Measurements from ENCODE around the gene PFKP.

PFKP gene

DNA sequence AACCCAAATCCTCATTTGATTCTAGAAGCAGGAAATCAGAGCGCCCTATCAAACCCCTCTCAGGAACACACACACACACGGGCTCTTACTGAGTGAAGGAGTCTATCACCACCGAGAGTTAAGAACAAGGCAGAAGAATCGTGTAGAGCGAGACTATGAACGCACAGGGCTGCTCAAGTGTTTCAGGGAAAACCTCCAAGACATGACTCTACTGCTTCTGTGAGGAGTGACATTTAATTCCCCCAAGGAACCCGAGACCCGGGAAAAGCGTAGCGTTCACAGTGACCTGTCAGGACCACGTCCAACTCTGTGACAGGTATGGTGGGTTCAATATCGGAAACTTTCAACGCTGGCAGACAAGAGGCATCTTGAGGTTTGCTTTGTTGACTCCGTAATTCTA lies 83.6 kb downstream of the PFKP start:
- TF ChIP-seq, protein P1, sequence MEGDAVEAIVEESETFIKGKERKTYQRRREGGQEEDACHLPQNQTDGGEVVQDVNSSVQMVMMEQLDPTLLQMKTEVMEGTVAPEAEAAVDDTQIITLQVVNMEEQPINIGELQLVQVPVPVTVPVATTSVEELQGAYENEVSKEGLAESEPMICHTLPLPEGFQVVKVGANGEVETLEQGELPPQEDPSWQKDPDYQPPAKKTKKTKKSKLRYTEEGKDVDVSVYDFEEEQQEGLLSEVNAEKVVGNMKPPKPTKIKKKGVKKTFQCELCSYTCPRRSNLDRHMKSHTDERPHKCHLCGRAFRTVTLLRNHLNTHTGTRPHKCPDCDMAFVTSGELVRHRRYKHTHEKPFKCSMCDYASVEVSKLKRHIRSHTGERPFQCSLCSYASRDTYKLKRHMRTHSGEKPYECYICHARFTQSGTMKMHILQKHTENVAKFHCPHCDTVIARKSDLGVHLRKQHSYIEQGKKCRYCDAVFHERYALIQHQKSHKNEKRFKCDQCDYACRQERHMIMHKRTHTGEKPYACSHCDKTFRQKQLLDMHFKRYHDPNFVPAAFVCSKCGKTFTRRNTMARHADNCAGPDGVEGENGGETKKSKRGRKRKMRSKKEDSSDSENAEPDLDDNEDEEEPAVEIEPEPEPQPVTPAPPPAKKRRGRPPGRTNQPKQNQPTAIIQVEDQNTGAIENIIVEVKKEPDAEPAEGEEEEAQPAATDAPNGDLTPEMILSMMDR (IDR thresholded peaks at IDR 0.05; ENCODE audit: low read depth, low read length), result no peak
- no peak for DNase-seq (ENCODE audit: low read depth in 2 of 2)
- no peak overlapping the region for H3K4me3 ChIP-seq (replicated peaks in 1 of 2; ENCODE audit: low read depth in 2 of 2, low read length in 2 of 2)

DNA sequence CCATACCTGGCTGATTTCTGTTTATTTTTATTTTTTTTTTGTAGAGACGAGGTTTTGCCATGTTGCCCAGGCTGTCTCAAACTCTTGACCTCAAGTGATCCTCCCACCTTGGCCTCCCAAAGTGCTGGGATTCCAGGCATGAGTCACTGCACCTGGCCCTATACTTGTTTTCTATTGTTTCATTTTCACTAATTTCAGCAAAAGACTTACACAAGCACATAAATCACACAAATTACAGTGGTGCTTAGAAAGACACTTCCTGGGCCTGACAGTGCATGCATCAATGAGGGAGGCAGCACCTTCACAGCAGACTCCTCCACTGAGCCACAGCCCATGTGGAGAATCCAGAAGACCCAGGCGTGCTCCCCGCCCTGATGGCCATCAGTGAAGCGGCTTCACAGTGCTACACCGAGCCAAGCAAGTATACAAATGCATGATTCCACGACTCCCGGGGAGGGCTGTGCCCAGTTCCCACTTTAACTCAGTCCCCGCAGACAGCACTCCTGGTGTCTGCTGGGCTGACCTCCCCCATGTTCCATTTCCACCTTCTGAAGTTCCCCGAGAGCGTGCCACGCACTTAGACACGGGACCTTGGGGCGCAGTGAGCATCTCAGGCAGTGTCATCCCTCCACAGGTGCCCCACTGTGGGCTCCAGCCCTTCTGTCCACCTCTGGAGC lies 84.7 kb downstream of the PFKP start:
- DNase-seq (ENCODE audit: low read depth in 2 of 2), result no peak
- TF ChIP-seq, protein P1 (IDR thresholded peaks at IDR 0.05; ENCODE audit: low read depth, low read length), result no peak
- H3K4me3 ChIP-seq (replicated peaks in 1 of 2; ENCODE audit: low read depth in 2 of 2, low read length in 2 of 2), result no peak overlapping the region

DNA sequence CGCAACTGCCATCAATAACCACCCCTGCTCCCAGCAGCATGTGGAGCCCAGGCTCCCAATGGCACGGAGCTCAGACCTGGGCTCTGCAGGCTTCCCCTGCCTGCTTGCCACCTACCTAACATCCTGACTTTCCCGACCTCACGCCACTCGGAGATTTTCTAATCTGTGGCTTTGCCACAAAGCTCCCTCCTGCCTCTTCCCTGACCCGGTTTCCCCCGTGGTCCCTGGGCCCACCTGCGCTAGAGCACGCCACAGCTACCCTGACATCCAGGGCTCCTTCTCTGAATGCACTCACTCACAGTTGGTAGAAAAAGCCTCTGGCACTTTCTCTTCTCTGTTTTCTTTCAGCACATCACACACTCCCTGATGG lies 85.2 kb downstream of the PFKP start:
- no peak for DNase-seq (ENCODE audit: low read depth in 2 of 2)
- no peak overlapping the region for H3K4me3 ChIP-seq (replicated peaks in 1 of 2; ENCODE audit: low read depth in 2 of 2, low read length in 2 of 2)
- TF ChIP-seq, protein P1 (IDR thresholded peaks at IDR 0.05; ENCODE audit: low read depth, low read length), result no peak

DNA sequence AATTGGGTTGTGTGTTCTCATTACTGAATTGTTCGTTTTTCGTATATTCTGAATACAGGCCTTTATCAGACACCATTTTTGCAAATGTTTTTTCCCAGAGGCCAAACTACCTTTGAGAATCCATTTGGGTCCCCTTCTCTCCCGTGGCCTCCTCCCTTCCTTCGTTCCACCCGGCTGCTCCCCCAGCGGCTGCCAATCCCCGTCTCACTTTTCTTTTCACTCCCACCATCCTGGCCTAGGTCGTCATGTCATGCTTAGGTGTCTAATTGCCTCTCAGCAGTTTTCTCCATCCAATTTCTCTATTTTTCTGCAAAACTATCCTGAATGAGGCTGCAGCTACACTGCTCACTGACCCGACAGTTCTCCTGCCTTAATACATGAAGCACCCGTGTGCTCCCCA lies 87.3 kb downstream of the PFKP start:
- TF ChIP-seq, protein P1 (IDR thresholded peaks at IDR 0.05; ENCODE audit: low read depth, low read length), result no peak
- no peak overlapping the region for H3K4me3 ChIP-seq (replicated peaks in 1 of 2; ENCODE audit: low read depth in 2 of 2, low read length in 2 of 2)
- no peak for DNase-seq (ENCODE audit: low read depth in 2 of 2)

DNA sequence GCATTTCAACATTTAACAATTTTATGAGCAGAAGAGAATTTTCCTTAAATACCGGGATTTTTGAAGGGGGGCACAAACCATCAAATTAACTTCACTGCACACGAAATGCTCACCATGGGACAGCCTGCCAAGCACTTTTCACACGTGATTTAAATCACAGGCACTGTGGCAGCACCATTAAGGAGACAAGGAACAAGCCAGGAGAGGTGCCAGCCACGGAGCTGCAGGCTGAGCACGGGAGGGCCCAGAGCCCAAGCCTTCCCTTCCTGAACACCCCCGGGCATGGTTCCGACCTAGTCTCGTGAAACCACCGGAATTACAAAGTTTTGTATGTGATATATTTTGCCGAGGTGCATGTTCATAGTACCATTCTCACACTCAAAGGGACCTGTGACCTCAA lies 91.8 kb downstream of the PFKP start:
- TF ChIP-seq, protein P1 (IDR thresholded peaks at IDR 0.05; ENCODE audit: low read depth, low read length), result no peak
- H3K4me3 ChIP-seq (replicated peaks in 1 of 2; ENCODE audit: low read depth in 2 of 2, low read length in 2 of 2), result no peak overlapping the region
- DNase-seq (ENCODE audit: low read depth in 2 of 2), result no peak

DNA sequence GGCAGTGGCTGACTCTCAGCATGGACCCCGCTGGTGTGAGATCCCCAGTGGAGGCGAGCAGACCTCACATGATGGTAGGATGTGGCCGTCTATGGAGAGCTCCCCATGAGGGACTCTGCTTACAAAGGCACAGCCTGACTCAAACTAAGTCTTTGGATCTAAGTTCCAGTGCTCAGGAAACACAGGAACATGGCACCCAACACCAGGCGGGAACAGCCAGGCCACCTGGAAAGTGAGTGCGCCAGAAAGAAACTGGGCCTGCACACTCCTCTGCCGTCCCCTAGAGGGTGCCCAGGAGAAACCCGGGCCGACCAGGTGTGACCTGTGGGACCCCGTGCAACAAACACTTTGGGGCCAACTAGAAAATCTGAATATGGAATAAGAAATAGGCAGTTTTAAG lies 95.2 kb downstream of the PFKP start:
- no peak overlapping the region for H3K4me3 ChIP-seq (replicated peaks in 1 of 2; ENCODE audit: low read depth in 2 of 2, low read length in 2 of 2)
- TF ChIP-seq, protein P1 (IDR thresholded peaks at IDR 0.05; ENCODE audit: low read depth, low read length), result peak; percentile 20
- no peak for DNase-seq (ENCODE audit: low read depth in 2 of 2)

DNA sequence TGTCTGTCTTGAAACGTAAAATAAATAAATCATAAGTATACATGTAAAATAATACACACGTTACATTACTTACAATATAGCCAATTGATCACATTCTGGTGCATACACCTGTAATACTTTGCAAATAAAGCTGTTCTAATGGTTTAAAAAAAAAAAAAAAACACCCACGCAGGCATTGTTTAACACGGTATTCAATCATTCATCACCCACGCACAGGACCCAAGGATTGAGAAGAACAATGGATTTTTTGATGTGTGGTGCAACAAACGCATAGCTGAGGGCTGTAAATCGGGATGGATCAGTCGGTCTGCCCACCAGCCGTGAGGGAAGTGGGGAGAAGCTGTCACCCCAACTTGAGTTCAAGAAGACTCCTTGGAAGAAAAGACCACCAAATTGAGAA lies 96.5 kb downstream of the PFKP start:
- DNase-seq (ENCODE audit: low read depth in 2 of 2), result no peak
- no peak overlapping the region for H3K4me3 ChIP-seq (replicated peaks in 1 of 2; ENCODE audit: low read depth in 2 of 2, low read length in 2 of 2)
- TF ChIP-seq, protein P1 (IDR thresholded peaks at IDR 0.05; ENCODE audit: low read depth, low read length), result no peak

Data from cardiac fibroblast (primary cell).